Measurements from ENCODE around the gene OR8B4.
"Not testable (repeated sequence)": the region's sequence is repeated elsewhere in the genome, so short reads cannot be mapped to it uniquely, and the experiment has no call there.

DNA sequence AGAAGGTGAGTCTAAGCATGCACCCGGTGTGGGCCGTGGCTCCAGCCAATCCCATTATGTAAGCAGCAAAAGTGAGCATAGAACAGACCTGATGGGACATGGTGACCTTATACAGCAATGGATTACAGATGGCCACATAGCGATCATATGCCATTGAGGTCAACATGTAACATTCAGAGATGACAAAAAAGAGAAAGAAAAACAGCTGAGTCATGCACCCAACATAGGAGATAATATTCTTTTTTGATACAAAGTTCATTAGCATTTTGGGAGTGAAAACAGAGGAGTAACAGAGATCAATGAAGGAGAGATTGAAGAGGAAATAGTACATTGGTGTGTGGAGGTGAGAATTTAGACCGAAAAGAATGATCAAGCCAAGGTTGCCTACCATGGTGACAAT, 27.8 kb downstream of the OR8B4 start:
- TF ChIP-seq CTCF, POLR2A (IDR thresholded peaks at IDR 0.05): not testable (repeated sequence)

Measured in ovary (tissue), 3 donors.